AML-193 (cell line): ENCODE results near the gene STMN1.
"Not testable (repeated sequence)": the region's sequence is repeated elsewhere in the genome, so short reads cannot be mapped to it uniquely, and the experiment has no call there.

ENCODE experiments used
- DNase-seq, 2 experiments: peaks; one replicate each; lab custom pipeline; 2025; lab: John Stamatoyannopoulos, UW

STMN1 gene

GRCh38 chr1:25905680-25906643 is at the start of gene STMN1:
TSS of gene STMN1 (minus strand) at chr1:25906419. CDS start at chr1:25904676, 1,743 bp downstream.
- peak; percentile 81 to 85 for DNase-seq

DNA sequence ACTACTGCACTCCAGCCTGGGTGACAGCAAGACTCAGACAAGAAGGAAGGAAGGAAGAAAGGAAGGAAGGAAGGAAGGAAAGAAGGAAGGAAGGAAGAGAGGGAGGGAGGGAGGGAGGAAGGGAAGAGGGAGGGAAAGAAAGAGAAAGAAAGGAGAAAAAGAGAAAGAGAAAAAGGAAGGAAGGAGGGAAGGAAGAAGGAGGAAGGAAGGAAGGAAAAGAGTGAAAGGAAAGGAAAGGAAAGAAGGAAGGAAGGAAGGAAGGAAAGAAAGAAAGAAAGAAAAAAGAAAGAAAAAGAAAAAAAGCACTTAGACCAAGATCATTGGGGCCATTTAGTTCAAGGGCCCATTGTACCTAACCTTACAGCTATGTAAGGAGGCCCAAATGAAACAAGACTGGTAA is 49.3 kb upstream of the STMN1 start:
- no peak for DNase-seq

- DNase-seq: no peak
Observed at GRCh38 chr1:25954282-25954938, 48.2 kb upstream of the STMN1 start.

DNA sequence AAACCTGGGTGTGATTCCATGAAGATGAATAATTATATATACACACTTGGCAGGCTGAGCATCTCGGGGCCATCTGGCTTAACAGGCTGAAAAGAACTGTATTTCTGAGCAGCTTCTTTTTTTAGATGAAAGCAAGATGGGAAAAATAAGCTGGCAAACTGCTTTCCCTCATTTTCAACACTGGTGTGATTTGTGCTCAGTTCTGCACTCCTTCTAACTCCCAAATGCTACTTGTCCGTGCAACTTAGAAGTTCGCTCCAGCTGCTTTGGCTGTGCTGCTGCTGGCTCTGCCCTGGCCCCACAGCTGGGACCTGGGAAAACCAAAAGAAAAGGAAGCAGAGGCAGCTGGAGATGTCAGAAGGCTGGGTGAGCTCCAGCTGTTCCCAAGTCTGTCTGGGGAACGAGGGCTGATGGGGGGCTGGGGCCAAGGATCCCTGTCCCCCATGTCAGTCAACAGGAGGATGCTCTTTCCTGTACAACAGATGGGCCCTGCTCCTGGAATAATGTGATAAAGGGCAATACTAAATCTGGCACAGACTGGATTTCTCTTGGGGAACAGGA is 46.7 kb upstream of the STMN1 start:
- no peak for DNase-seq

GRCh38 chr1:25948641-25949040 is 42.4 kb upstream of the STMN1 start:
- no peak for DNase-seq

- DNase-seq: no peak
Observed at GRCh38 chr1:25947027-25947426, 40.8 kb upstream of the STMN1 start.

- no peak for DNase-seq
Observed at GRCh38 chr1:25945761-25946160, 39.5 kb upstream of the STMN1 start.

DNA sequence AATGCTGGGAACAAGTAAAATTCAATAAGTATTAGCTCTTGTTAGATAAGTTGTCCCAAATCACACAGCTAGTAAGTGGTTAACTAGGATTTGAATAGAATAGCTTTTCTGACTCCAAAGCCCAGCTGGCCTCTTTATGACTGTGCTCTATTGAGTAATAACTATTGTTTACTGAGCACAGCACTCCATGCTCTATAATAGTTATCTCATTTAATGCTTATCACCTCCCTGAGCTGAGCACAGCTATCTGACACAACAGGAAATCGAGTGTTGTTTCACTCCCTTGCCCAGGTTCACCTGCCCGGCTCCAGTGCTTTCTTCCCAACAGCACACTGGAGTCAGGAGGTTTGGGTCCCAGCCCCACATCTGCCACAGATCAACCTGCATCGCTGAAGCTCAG is 38.8 kb upstream of the STMN1 start:
- DNase-seq: no peak

- DNase-seq: not testable (repeated sequence)
Observed at GRCh38 chr1:25943511-25943910, 37.3 kb upstream of the STMN1 start.

DNA sequence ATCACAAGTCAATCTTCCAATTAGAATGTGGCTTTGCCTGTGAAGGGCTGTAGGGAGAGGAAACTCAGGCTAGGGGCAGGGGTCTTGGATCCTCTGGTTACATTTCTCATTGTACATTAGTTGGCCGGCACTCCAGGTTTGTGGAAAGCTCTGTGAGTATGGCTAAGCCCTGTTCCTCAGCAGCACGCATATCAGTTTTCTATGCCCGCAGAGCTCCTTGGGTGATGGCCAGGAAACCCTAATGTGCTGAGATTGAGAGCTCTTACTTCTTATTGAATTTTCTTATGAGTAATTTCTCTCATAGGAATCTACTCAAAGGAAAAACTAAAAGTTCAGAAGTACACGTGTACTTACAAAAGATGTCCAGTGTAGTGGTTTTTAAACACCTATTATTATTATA is 30.7 kb upstream of the STMN1 start:
- DNase-seq: no peak

DNA sequence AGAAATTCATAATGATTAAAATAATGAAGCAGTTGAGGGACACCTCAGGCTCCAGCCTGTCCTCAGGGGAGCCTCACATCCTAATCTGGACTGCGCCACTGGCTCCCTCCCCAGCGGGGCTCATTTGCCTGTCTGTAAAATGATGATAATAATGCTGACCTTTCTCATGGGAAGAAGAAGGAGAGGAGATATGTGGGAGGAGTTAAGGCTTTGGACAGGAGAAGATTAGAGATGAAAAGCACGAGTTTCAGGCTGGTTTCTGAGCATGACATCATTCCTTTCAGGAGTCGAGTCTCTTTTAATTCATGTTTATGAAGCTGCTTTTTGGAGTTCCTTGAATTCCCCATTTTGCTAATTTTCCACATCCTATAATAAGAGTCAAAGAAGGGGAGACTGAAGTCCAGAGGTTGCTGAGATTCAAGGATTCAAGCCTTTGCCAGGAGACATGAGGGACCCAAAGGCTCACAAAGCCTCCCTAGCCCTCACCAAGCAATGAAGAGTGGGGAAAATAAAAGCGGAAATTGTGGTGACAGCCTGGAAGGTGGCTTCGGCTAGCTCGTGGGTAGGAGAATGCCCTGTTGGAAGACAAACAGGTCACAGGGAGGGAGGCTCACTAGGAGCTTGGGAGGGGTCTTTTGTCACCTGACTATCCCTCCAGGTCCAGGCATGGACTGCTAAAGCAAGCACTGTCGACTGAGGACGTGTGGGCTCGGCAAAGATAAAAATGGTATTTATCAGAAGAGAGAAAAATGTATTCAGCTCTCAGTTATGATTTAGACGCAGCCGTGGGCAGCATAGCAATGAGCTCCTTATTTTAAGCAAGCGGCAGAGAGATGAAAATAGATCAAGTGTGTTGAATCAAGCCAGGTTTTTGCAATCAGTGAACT is 27.5 kb upstream of the STMN1 start:
- DNase-seq: no peak

GRCh38 chr1:25932811-25933400 is 26.7 kb upstream of the STMN1 start:
- DNase-seq: not testable (repeated sequence)

GRCh38 chr1:25932321-25932720 is 26.1 kb upstream of the STMN1 start:
- DNase-seq: no peak

GRCh38 chr1:25929016-25929415 is 22.8 kb upstream of the STMN1 start:
- no peak for DNase-seq

- DNase-seq: no peak
Observed at GRCh38 chr1:25927521-25928265, 21.5 kb upstream of the STMN1 start.

- no peak for DNase-seq
Observed at GRCh38 chr1:25926731-25927496, 20.7 kb upstream of the STMN1 start.

GRCh38 chr1:25924454-25924853 is 18.2 kb upstream of the STMN1 start:
- DNase-seq: peak in 1 of 2 experiments; percentile 31

DNA sequence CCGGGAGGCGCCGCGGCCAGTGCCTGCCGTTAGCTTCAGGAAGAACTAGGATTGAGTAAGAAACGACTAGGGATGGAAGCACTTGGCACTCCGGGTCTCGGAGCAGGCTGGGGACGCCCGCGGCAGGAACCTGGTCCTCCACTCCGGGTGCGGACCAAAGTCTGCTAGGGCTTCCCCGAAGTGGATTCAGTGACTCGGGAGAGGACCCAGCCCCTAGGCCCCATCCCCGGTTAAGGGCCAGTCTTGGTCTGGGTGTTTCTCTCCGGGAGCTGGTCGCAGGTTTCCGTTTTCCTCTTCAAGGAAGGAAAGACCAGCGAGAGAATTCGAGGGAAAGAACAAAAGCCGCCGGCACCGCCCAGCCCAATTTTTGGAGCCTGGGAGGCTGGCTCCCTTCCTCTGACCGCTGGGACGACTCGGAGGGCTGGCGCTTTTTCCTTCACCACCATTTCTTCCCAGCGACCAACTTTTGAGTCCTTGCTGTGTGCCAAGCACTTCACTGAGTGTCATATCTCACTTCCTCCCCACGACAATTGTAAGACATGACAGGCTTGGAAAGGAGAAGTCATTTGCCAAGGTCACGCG is 16.8 kb upstream of the STMN1 start:
- DNase-seq: peak; percentile 44 to 58
